Measurements from ENCODE around the gene LRRC4C.

DNA sequence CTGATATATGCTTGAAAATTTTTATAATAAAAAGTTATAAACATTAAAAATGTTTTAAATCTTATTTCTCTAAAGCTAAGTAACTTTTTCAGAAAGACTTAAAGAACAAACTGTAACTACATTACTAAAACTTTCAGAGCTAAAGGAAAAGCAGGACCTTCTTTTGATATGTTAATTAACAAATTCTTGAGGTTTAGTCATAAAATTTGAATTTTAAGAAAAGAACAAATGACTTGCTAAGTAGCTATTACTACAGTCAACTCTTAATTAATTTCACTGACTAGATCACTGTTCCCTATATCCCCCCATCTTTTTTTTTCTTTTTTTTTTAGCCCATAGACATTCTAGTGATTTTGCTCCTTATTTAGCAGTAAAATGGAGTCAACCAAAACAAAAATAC is 344.4 kb downstream of the LRRC4C start:
- TF ChIP-seq, protein P1, sequence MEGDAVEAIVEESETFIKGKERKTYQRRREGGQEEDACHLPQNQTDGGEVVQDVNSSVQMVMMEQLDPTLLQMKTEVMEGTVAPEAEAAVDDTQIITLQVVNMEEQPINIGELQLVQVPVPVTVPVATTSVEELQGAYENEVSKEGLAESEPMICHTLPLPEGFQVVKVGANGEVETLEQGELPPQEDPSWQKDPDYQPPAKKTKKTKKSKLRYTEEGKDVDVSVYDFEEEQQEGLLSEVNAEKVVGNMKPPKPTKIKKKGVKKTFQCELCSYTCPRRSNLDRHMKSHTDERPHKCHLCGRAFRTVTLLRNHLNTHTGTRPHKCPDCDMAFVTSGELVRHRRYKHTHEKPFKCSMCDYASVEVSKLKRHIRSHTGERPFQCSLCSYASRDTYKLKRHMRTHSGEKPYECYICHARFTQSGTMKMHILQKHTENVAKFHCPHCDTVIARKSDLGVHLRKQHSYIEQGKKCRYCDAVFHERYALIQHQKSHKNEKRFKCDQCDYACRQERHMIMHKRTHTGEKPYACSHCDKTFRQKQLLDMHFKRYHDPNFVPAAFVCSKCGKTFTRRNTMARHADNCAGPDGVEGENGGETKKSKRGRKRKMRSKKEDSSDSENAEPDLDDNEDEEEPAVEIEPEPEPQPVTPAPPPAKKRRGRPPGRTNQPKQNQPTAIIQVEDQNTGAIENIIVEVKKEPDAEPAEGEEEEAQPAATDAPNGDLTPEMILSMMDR (IDR thresholded peaks at IDR 0.05; ENCODE audit: poor library complexity, severe bottlenecking), result no peak
- no peak for TF ChIP-seq POLR2AphosphoS5 (IDR thresholded peaks at IDR 0.05)
- TF ChIP-seq, protein P2, sequence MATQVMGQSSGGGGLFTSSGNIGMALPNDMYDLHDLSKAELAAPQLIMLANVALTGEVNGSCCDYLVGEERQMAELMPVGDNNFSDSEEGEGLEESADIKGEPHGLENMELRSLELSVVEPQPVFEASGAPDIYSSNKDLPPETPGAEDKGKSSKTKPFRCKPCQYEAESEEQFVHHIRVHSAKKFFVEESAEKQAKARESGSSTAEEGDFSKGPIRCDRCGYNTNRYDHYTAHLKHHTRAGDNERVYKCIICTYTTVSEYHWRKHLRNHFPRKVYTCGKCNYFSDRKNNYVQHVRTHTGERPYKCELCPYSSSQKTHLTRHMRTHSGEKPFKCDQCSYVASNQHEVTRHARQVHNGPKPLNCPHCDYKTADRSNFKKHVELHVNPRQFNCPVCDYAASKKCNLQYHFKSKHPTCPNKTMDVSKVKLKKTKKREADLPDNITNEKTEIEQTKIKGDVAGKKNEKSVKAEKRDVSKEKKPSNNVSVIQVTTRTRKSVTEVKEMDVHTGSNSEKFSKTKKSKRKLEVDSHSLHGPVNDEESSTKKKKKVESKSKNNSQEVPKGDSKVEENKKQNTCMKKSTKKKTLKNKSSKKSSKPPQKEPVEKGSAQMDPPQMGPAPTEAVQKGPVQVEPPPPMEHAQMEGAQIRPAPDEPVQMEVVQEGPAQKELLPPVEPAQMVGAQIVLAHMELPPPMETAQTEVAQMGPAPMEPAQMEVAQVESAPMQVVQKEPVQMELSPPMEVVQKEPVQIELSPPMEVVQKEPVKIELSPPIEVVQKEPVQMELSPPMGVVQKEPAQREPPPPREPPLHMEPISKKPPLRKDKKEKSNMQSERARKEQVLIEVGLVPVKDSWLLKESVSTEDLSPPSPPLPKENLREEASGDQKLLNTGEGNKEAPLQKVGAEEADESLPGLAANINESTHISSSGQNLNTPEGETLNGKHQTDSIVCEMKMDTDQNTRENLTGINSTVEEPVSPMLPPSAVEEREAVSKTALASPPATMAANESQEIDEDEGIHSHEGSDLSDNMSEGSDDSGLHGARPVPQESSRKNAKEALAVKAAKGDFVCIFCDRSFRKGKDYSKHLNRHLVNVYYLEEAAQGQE (IDR thresholded peaks at IDR 0.05; ENCODE audit: borderline replicate concordance), result no peak

Measured in neural cell (in vitro differentiated cells).